Erythroblast (primary cell): ENCODE measurements around the gene STH.

Source experiments
- DNase-seq, 2 experiments: peaks; one replicate each; lab custom pipeline; 2025; lab: John Stamatoyannopoulos, UW
- GATA1 ChIP-seq: IDR thresholded peaks from 2 replicates; pipeline ENCODE4 v1.6.1; 2011; ENCODE audit warnings: low read depth, mild to moderate bottlenecking, control low read depth, low read length, moderate library complexity
- POLR2A ChIP-seq: IDR thresholded peaks from 2 replicates; pipeline ENCODE4 v1.6.1; 2011; ENCODE audit warnings: mild to moderate bottlenecking, low read length

STH gene

DNA sequence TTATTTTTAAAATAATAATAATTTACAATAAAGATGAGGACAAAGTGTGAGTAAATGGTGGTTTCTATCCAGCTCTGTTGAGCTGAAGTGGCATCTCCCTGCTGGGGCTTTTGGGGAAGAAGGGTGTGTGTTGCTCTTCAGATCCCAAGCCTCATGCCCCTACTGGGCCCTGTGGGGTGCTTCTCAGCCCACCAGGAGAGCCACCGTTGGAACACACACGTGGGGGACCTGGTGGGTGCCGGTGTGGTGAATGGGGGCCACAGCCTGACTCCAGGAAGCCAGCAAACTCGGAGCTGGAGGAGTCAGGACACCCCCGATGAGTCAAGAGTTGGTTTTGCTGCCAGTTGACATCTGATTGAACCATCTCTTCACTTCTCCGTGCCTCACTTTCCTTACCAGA, 37.8 kb upstream of the STH start:
- DNase-seq, result no peak
- TF ChIP-seq POLR2A (no peak), GATA1 (no peak)

DNA sequence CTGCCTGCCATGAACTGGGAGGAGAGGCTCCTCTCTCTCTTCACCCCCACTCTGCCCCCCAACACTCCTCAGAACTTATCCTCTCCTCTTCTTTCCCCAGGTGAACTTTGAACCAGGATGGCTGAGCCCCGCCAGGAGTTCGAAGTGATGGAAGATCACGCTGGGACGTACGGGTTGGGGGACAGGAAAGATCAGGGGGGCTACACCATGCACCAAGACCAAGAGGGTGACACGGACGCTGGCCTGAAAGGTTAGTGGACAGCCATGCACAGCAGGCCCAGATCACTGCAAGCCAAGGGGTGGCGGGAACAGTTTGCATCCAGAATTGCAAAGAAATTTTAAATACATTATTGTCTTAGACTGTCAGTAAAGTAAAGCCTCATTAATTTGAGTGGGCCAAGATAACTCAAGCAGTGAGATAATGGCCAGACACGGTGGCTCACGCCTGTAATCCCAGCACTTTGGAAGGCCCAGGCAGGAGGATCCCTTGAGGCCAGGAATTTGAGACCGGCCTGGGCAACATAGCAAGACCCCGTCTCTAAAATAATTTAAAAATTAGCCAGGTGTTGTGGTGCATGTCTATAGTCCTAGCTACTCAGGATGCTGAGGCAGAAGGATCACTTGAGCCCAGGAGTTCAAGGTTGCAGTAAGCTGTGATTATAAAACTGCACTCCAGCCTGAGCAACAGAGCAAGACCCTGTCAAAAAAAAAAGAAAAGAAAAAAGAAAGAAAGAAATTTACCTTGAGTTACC, 36.7 kb upstream of the STH start:
- TF ChIP-seq GATA1, result no peak
- no peak for TF ChIP-seq POLR2A
- no peak for DNase-seq

DNA sequence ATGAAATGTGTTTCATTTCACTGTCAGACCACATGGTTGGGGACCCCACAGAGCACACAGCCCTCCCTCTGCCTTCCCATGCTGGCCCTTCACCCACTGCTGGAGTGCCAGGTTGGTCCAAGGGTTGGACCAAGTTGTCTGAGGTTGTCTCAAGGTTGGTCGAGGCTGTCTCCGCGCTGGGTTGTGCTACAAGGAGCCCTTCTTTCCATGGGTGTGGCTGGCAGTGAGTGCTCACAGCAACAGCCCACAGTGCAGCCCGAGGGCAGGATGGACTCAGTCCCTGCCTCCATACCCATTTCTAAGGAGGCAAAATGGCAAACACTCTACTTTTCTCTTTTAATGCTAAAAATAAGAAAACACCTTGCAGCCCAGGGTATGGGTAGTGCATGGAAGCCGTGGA, 35.8 kb upstream of the STH start:
- no peak for TF ChIP-seq GATA1
- no peak for TF ChIP-seq POLR2A
- DNase-seq, result no peak

DNA sequence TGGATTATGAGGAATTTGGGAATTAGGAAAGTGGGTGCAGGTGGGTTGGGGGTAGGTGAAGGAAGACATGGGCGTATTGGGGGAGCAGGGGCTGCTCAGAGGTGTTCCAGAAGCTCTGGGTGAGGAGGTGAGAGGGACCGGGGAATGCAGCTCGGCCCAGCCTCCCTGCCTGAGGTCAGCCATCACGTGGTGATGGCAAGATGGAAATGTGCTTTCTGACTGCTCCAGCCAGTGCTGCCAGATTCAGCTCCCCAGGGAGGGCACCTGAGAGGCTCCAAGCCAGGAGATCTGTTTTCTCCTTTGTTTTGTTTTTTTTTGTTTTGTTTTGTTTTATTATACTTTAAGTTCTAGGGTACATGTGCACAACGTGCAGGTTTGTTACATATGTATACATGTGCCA, 35.2 kb upstream of the STH start:
- DNase-seq, result no peak
- TF ChIP-seq GATA1 (no peak), POLR2A (no peak)

DNA sequence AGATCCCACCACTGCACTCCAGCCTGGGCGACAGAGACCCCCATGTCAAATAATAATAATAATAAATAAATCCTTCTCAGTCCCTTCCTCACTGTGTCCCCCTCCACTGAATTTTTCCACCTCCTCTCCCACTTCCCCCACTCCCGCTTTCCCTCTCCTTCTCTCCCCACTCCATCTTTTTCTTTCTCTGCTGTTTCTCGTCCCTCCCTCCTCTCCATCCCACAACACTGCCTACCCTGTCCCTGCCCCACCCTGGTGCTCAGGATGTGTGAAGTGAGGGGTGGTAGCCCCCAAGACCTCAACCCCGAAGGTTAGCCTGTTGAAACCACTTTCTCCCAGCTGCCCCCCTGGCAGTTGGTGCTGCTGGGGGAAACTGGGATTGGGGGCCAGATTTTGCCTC, 34.4 kb upstream of the STH start:
- no peak for DNase-seq

DNA sequence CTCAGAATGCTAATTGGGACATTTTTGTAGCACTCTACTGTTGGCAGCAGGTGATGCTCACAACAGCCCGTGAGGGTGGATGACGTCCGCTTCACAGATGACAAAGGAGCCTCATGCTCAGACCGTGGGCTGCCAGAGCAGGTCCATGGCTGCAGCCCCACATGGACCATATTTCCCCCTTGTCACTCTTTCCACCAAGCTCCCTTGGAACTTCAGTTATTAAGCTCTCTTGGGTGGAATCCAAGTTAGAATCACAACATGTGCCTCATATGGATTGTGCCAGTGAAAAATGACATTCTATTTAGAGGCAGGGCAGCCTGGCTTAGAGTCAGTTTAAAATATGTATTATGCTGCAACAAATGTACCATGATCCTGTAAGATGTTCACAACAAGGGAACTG, 33.2 kb upstream of the STH start:
- DNase-seq, result no peak
- TF ChIP-seq POLR2A (no peak), GATA1 (no peak)

More for the DNA sequence above, 34.4 kb upstream of the STH start:
- TF ChIP-seq POLR2A (no peak), GATA1 (no peak)

DNA sequence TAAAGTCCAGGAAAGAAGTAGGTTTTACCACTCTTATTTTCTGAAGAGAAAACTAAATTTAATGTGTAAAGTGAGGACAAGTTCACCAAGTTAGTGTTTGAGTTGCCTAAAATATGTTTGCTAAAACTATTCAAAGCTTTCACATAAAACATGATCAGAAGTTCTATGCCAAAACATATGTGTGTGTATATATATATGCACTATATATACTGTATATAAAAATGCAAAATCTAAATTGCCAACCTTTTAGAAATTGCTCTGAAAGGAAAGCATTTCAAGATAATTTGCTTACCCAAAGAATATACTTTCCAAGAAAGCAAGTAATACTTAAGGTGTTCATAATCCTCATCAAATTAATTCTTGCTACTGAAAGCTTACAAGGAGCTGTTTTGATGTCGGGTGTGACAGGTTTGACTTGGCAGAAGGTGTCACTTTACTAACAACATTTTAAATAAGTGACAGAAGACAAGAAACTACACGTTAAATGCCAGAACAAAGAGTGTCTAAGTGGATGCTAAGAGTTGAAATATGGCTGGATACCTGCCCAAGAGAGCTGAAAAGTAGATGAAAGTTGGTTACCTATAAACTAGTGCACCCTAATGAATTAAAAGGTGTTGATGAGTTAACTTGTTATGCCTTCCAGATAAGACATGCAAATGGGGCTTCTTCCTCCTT, 32.3 kb upstream of the STH start:
- DNase-seq, result no peak
- TF ChIP-seq POLR2A (no peak), GATA1 (no peak)

DNA sequence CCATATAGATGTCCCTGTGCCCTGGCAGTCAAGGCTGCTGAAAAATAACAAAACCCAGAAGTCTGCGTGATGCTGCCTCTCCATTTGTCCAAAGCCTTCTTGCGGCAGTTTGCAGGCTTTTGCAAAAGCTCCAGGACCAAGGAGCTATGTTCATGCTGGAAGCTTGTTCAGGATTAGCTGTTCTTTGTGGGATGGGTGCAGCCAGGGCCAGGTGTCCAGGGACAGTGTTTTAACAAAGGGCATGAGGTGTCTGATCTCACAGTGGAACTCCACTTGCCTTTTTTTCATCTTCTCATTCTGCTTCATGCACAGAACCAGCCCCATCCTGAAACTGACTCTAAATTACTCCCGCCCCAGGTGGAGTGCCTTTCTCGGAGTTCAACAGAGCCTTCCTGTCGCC, 31.7 kb upstream of the STH start:
- DNase-seq, result no peak

DNA sequence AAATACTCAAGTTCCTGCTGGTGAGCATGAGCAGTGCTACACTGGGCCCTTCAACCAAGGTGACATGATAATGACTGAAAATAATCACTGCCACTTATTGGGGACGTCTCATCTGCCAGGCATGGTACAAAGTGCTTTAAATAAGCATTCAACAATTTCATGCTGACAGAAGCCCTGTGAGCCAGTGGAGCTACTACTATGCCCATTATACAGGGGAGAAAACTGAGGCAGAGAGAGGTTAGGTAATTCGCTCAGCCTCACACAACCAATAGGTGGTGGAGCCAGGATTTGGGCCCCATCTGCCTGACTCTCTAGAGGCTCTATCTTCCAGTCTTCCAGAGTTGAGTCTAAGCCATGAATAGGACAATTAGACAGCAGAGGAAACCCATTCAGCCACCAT, 30.3 kb upstream of the STH start:
- TF ChIP-seq POLR2A, result no peak
- no peak for DNase-seq

More for the DNA sequence above, 31.7 kb upstream of the STH start:
- TF ChIP-seq GATA1 (no peak), POLR2A (no peak)

DNA sequence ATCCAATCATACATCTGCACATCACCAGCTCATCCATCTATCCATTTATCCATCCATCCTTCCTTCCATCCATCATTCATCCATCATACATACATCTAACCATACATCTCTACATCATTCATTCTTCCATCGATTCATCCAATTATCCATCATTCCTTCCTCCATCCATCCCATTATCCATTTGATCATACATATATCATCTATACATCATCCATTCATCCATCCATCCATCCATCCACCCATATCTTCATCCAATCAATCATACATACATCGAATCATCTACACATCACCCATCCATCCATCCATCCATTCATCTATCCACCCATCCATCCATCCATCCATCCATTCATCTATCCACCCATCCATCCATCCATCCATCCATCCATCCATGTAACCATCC, 29.3 kb upstream of the STH start:
- DNase-seq, result no peak
- TF ChIP-seq POLR2A, result no peak
- no peak for TF ChIP-seq GATA1

DNA sequence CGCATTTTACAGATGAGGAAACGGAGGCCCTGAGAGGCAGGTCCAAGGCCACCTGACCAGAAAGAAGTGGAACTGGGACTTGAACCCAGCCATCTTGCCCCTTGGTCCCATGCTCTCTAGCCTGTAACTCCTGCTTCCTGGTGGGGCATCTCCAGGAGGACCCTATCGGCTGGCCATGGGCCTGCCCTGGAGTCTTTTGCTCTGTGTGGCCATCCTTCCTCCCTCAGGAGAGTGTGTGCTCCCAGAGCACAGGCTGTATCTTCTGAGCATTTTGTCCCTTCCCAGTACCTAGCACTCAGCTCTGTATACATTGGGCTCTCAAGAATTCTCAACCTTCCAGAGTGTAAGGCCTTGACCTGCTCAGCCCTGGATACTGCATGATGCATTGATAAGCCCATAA, 28.4 kb upstream of the STH start:
- no peak for DNase-seq
- no peak for TF ChIP-seq GATA1
- TF ChIP-seq POLR2A, result no peak

DNA sequence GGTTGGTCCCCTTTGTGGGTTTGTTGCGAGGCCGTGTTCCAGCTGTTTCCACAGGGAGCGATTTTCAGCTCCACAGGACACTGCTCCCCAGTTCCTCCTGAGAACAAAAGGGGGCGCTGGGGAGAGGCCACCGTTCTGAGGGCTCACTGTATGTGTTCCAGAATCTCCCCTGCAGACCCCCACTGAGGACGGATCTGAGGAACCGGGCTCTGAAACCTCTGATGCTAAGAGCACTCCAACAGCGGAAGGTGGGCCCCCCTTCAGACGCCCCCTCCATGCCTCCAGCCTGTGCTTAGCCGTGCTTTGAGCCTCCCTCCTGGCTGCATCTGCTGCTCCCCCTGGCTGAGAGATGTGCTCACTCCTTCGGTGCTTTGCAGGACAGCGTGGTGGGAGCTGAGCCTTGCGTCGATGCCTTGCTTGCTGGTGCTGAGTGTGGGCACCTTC, 27.3 kb upstream of the STH start:
- no peak for DNase-seq
- TF ChIP-seq GATA1, result no peak
- no peak for TF ChIP-seq POLR2A

DNA sequence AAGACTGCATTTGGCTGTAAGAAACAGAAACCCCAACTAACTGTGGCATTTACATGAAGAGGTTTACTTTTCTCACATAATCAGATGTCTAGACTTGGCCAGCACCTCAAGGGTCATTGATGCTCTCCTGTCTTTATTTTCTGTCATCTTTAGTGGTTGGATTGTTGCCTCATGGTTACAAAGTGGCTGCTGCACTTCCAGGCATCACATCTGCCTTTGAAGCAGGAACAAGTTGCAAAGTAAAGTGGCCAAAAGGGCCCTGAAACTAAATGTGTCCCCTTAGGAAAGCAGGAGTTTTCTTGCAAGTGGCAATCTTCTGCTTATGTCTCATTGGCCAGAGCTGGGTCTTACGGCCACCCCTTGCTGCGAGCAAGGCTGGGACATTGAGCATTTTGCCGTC, 26.5 kb upstream of the STH start:
- no peak for DNase-seq
- TF ChIP-seq GATA1 (no peak), POLR2A (no peak)

DNA sequence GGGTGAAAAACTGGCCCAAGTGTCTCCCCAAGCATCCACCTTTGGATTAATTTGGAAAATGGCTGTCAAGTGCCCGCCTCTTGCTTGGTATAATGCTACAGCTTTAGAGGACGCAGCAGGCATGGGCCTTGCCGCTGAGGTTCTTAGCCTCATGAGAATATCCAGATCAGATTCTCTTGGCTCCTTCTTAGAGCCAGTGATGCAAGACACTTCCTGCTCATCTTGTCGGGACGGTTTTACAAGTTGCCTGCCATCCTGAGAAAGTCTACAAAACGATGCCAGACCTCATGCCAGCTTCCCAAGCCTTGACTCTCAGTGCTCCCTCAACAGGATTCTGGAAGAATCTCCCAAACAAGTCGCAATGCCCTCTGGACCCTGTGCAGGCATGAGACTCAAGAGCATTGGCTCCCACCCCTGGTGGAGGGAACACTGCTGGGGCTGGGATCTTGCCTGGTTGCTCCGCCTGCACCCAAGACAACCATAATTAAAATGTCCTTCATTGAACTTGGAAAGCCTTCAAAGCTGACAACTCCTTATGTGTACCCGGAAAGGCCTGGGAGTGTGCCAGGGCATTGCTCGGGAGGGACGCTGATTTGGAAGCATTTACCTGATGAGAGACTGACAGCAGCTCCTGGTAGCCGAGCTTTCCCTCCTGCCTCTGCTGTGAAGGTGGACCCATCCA, 25.8 kb upstream of the STH start:
- DNase-seq, result no peak
- TF ChIP-seq POLR2A (no peak), GATA1 (no peak)
